ENCODE measurements around the gene FGF10.

Gene FGF10

DNA sequence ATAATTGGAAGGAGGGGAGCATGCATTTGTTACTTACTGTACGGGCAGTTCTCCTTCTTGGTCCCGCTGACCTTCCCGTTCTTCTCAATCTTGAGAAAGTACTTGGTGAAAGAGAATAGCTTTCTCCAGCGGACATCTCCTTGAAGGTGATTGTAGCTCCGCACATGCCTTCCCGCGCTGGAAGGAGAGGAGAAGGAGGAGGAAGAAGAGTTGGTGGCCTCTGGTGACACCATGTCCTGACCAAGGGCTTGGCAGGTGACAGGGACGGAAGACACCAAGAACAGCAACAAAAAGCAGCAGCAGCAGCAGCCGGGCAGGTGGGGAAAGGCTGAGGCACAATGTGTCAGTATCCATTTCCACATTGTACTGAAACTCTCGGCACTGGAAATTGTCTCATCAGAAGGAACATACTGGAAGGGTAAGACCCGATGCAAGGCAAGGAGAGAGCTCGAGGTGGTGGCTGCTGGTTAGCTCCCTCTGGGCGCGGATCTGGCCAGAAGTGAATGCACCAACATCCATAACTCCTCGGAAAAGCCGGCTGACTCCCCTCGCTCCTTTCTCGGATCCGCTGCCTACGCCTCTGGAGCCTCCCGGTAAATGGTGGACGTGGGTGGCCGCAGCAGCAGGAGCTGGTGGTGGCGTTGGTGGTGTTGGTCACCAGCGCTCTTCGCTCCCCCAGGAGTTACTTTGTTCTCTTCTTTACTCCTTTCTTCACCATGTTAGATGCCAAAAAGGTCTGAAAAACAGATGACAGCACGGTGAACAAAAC, 715 bp downstream of the FGF10 start:
- TF ChIP-seq FOXP2 (optimal IDR thresholded peaks at IDR 0.05; ENCODE audit: borderline replicate concordance, extremely low read depth, extremely low read length, insufficient read depth) (no peak), TAF1 (IDR thresholded peaks at IDR 0.05; ENCODE audit: borderline replicate concordance, insufficient read depth, low read length) (no peak), SIN3A (IDR thresholded peaks at IDR 0.05; ENCODE audit: borderline replicate concordance, insufficient read depth, low read length) (no peak), POLR2AphosphoS5 (IDR thresholded peaks at IDR 0.05; ENCODE audit: low read depth, low read length) (no peak)
- TF ChIP-seq, protein P1, sequence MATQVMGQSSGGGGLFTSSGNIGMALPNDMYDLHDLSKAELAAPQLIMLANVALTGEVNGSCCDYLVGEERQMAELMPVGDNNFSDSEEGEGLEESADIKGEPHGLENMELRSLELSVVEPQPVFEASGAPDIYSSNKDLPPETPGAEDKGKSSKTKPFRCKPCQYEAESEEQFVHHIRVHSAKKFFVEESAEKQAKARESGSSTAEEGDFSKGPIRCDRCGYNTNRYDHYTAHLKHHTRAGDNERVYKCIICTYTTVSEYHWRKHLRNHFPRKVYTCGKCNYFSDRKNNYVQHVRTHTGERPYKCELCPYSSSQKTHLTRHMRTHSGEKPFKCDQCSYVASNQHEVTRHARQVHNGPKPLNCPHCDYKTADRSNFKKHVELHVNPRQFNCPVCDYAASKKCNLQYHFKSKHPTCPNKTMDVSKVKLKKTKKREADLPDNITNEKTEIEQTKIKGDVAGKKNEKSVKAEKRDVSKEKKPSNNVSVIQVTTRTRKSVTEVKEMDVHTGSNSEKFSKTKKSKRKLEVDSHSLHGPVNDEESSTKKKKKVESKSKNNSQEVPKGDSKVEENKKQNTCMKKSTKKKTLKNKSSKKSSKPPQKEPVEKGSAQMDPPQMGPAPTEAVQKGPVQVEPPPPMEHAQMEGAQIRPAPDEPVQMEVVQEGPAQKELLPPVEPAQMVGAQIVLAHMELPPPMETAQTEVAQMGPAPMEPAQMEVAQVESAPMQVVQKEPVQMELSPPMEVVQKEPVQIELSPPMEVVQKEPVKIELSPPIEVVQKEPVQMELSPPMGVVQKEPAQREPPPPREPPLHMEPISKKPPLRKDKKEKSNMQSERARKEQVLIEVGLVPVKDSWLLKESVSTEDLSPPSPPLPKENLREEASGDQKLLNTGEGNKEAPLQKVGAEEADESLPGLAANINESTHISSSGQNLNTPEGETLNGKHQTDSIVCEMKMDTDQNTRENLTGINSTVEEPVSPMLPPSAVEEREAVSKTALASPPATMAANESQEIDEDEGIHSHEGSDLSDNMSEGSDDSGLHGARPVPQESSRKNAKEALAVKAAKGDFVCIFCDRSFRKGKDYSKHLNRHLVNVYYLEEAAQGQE (IDR thresholded peaks at IDR 0.05; ENCODE audit: insufficient read depth in 1 of 2, low read depth in 2 of 2, low read length in 2 of 2) = no peak

DNA sequence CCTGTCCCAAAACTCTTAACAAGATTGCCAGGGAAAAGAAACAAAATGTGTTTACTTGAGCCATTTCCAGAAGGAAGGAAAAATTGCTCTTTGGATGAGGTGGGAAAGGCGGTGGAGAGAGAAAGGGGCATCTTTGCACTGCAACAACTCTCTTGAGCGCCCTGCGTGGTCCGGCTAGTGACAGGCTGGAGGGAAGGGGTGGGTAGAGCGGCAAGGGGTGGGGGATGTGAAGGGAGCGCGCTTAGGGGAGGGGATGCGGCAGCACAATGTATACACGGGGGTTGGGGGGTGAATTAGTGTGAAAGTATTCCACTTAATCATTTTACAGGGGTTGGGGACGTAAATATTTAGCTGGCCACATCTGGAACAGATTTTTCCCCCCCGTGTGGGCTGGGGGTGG, 1.3 kb downstream of the FGF10 start:
- TF ChIP-seq, protein P1 (IDR thresholded peaks at IDR 0.05; ENCODE audit: insufficient read depth in 1 of 2, low read depth in 2 of 2, low read length in 2 of 2) = no peak

DNA sequence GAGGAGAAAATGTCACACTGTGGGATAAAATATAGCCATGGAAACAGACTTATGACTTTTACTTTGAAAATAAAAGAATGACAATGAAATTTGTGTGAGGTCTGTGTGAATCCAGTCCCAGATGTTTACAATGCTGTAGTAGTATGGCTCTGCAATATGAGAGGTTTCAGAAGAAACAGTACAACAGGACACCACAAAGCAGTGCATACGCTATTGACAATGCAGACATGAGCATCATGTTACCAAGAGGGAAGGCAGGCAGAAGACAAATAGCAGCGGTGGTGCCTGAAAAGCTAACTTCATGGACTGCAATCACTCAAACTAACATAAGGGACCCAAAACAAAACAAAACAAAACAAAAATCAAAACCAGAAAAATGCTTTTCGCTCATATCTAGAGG, 1.8 kb downstream of the FGF10 start:
- TF ChIP-seq FOXP2 (optimal IDR thresholded peaks at IDR 0.05; ENCODE audit: borderline replicate concordance, extremely low read depth, extremely low read length, insufficient read depth) (no peak), POLR2AphosphoS5 (IDR thresholded peaks at IDR 0.05; ENCODE audit: low read depth, low read length) (no peak), SIN3A (IDR thresholded peaks at IDR 0.05; ENCODE audit: borderline replicate concordance, insufficient read depth, low read length) (no peak), TAF1 (IDR thresholded peaks at IDR 0.05; ENCODE audit: borderline replicate concordance, insufficient read depth, low read length) (no peak)
- TF ChIP-seq, protein P1 (IDR thresholded peaks at IDR 0.05; ENCODE audit: insufficient read depth in 1 of 2, low read depth in 2 of 2, low read length in 2 of 2) = no peak

DNA sequence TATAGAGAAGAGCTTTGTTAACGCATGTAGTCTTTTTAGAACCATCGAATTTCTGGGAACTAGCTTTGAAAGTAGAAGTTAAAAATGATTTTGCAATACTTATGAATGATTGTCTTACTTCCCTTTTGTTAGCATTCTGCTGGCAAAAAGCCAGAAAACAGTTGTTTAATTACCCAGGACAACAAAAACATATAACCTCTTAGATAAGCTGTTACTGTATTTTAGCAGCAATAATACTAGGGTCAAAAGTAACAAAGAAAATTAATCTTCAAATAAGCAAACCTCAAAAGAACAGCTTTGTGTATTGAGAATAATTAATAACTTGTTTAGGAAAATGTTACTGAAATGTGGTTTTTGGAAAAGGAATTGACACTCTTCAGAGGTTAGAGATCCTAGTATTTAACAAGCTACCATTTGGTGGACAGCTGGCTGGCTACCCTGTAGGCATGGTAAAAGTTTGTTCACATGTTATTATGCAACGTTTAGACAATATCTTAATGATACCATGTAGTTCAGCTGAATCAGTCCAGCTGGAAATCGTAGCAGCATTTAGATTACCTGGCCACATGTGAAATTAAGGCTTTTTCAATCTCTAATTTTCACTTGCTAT, 3.8 kb downstream of the FGF10 start:
- TF ChIP-seq, protein P1 (IDR thresholded peaks at IDR 0.05; ENCODE audit: insufficient read depth in 1 of 2, low read depth in 2 of 2, low read length in 2 of 2) = no peak
- TF ChIP-seq SIN3A (IDR thresholded peaks at IDR 0.05; ENCODE audit: borderline replicate concordance, insufficient read depth, low read length) = no peak
- no peak for TF ChIP-seq FOXP2 (optimal IDR thresholded peaks at IDR 0.05; ENCODE audit: borderline replicate concordance, extremely low read depth, extremely low read length, insufficient read depth)
- no peak for TF ChIP-seq POLR2AphosphoS5 (IDR thresholded peaks at IDR 0.05; ENCODE audit: low read depth, low read length)
- no peak for TF ChIP-seq TAF1 (IDR thresholded peaks at IDR 0.05; ENCODE audit: borderline replicate concordance, insufficient read depth, low read length)
